Smooth muscle cell (in vitro differentiated cells): ENCODE measurements around the gene CDK11A. TPM values are rescaled to one million over a fixed set of nuclear protein-coding genes. Genes with fewer than 3 reads are reported as not detected.
"Not testable (repeated sequence)": the region's sequence is repeated elsewhere in the genome, so short reads cannot be mapped to it uniquely, and the experiment has no call there.

Experiments
- DNase-seq: peaks from one replicate; lab custom pipeline; 2025; ENCODE audit not compliant: unreplicated experiment; lab: John Stamatoyannopoulos, UW
- H2AFZ ChIP-seq: fragments of 200-600 bp; sonication (generic); 2 replicates; pipeline ENCODE4 v1.6.0; 2016; ENCODE audit warnings: antibody characterized with exemption, low read depth, mild to moderate bottlenecking
- H3F3A ChIP-seq: fragments of 200-600 bp; sonication (generic); 2 replicates; pipeline ENCODE4 v1.6.0; 2017; ENCODE audit warnings: antibody characterized with exemption, low read depth
- H3K27ac ChIP-seq: fragments of 200-600 bp; sonication (generic); 2 replicates; pipeline ENCODE4 v1.5.1; 2016; ENCODE audit warnings: low read depth, mild to moderate bottlenecking
- H3K27me3 ChIP-seq: fragments of 200-600 bp; sonication (generic); 2 replicates; pipeline ENCODE4 v1.6.1; 2016; ENCODE audit warnings: low read depth, mild to moderate bottlenecking
- H3K36me3 ChIP-seq: fragments of 200-600 bp; sonication (generic); 2 replicates; pipeline ENCODE4 v1.5.1; 2016; ENCODE audit warnings: low read depth
- H3K4me1 ChIP-seq: fragments of 200-600 bp; sonication (generic); 2 replicates; pipeline ENCODE4 v1.5.1; 2016; ENCODE audit warnings: low read depth
- H3K4me2 ChIP-seq: fragments of 200-600 bp; sonication (generic); 2 replicates; pipeline ENCODE4 v1.6.0; 2016; ENCODE audit warnings: mild to moderate bottlenecking
- H3K4me3 ChIP-seq: fragments of 200-600 bp; sonication (generic); 2 replicates; pipeline ENCODE4 v1.5.1; 2016; ENCODE audit warnings: mild to moderate bottlenecking
- H3K79me2 ChIP-seq: fragments of 200-600 bp; sonication (generic); 2 replicates; pipeline ENCODE4 v1.6.0; 2016; ENCODE audit warnings: low read depth, mild to moderate bottlenecking
- H3K9ac ChIP-seq: fragments of 200-600 bp; sonication (generic); 2 replicates; pipeline ENCODE4 v1.6.0; 2016; ENCODE audit warnings: low read depth
- H3K9me3 ChIP-seq: fragments of 200-600 bp; sonication (generic); replicated peaks from 2 replicates; pipeline ENCODE4 v1.5.1; 2016; ENCODE audit warnings: low read depth
- H4K20me1 ChIP-seq: fragments of 200-600 bp; sonication (generic); 2 replicates; pipeline ENCODE4 v1.6.0; 2016; ENCODE audit warnings: low read depth
- WGBS: methylation state at CpG from one replicate; pipeline ENCODE4 v1.1.7; 2016; ENCODE audit warnings: low lambda C conversion rate; 5-methylcytosine and 5-hydroxymethylcytosine counted together
- polyA plus RNA-seq: library from polyadenylated mRNA; unstranded; fragments of >200 nt; fragmentation: Nextera tagmentation; extraction: Ambion mirVana; gene quantifications from 2 replicates; pipeline ENCODE4 v1.2.1, GENCODE V29; 2016
- total RNA-seq: library from RNA; depleted of rRNA; stranded (reverse); fragments of >200 nt; gene quantifications from 2 replicates; pipeline ENCODE4 v1.2.3, GENCODE V29; 2014
- TF ChIP-seq, protein P1 (sequence below): fragments of 200-600 bp; sonication (generic); IDR thresholded peaks from 2 replicates; pipeline ENCODE4 v1.5.1; 2017; ENCODE audit warnings: borderline replicate concordance, mild to moderate bottlenecking, antibody characterized with exemption; ENCODE audit not compliant: insufficient read depth, poor library complexity, severe bottlenecking

CDK11A gene
- total and polyA plus RNA-seq, 2 experiments from 2014 or later, result 19.8 to 20.9 TPM

DNA sequence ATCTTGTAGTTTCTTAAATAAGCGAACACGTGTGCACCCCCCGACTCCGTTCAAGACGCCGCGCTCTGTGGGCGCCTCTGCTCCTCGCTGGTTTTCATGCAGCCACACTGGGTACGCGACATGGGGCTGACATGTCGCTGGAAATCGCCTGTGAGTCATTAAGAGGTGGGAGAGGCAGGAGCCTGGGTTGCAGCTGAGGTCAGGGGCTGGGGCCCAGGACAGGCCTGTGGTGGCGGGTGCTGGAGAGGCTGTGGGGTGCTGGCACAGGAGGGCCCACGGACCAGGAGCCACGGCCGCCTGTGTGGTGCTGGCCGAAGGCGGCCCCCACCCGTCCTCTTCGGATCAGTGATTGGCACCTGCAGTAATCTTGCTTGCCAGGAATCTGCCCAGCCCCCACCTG lies 49.4 kb downstream of the CDK11A start:
- H3K27me3 ChIP-seq, H3K9me3 ChIP-seq, H3F3A ChIP-seq, H3K4me2 ChIP-seq, H3K36me3 ChIP-seq, DNase-seq, H2AFZ ChIP-seq, H3K9ac ChIP-seq, H3K4me3 ChIP-seq, H3K27ac ChIP-seq, H3K4me1 ChIP-seq: not testable (repeated sequence)
- WGBS, result 90% methylated on average over 13 of the region's 21 CpGs
- H4K20me1 ChIP-seq, result peaks cover 22% of the 10 kb centered on the region
- H3K79me2 ChIP-seq, result peaks cover 22% of the 10 kb centered on the region

DNA sequence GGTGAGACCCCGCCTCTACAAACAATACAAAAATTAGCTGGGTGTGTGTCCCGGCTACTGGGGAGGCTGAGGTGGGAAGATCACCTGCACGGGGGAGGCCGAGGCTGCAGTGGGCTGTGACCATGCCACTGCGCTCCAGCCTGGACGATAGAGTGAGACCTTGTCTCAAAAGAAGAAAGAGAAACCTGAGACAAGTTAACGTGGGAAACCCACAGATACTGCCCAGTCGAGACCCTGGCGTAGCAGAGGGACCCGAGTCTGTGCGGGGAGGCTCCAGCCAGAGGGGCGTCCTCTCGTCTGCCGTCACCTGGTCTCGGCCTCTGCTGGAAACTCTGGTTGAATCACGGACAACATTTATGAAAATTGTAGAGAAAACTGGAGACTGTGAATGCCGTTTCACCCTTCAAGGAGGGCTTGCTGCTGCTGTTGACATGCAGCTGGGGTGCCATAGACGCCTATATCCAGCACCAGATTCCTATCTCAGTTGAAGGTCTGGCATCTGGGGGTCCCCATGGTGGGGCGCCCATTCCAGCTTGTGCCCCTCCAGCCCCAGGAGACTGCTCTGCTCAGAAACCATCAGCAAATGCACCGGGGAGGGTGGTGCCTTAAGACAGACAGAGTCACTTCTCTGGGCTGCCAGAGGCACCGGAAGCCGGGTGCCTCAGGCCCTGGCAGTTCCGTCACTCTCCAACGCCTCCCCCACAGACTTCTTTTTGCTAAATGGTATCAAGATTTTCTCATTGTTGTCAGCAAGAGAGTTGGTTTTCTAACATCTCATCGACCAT lies 51.8 kb downstream of the CDK11A start:
- H3F3A ChIP-seq, result no peaks in the 10 kb centered on the region
- 97% methylated on average over 25 of the region's 25 CpGs for WGBS
- H3K9me3 ChIP-seq, result no peaks in the 10 kb centered on the region
- TF ChIP-seq, protein P1, sequence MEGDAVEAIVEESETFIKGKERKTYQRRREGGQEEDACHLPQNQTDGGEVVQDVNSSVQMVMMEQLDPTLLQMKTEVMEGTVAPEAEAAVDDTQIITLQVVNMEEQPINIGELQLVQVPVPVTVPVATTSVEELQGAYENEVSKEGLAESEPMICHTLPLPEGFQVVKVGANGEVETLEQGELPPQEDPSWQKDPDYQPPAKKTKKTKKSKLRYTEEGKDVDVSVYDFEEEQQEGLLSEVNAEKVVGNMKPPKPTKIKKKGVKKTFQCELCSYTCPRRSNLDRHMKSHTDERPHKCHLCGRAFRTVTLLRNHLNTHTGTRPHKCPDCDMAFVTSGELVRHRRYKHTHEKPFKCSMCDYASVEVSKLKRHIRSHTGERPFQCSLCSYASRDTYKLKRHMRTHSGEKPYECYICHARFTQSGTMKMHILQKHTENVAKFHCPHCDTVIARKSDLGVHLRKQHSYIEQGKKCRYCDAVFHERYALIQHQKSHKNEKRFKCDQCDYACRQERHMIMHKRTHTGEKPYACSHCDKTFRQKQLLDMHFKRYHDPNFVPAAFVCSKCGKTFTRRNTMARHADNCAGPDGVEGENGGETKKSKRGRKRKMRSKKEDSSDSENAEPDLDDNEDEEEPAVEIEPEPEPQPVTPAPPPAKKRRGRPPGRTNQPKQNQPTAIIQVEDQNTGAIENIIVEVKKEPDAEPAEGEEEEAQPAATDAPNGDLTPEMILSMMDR, result no peak
- H3K4me2 ChIP-seq, result no peak overlapping the region
- no peak for DNase-seq
- no peak overlapping the region for H3K27ac ChIP-seq
- H4K20me1 ChIP-seq, result no peaks in the 10 kb centered on the region
- H3K4me1 ChIP-seq, result no peaks in the 10 kb centered on the region
- no peak overlapping the region for H3K4me3 ChIP-seq
- H3K9ac ChIP-seq, result no peak overlapping the region
- no peaks in the 10 kb centered on the region for H3K79me2 ChIP-seq
- H3K36me3 ChIP-seq, result no peaks in the 10 kb centered on the region
- no peaks in the 10 kb centered on the region for H3K27me3 ChIP-seq
- no peak overlapping the region for H2AFZ ChIP-seq

DNA sequence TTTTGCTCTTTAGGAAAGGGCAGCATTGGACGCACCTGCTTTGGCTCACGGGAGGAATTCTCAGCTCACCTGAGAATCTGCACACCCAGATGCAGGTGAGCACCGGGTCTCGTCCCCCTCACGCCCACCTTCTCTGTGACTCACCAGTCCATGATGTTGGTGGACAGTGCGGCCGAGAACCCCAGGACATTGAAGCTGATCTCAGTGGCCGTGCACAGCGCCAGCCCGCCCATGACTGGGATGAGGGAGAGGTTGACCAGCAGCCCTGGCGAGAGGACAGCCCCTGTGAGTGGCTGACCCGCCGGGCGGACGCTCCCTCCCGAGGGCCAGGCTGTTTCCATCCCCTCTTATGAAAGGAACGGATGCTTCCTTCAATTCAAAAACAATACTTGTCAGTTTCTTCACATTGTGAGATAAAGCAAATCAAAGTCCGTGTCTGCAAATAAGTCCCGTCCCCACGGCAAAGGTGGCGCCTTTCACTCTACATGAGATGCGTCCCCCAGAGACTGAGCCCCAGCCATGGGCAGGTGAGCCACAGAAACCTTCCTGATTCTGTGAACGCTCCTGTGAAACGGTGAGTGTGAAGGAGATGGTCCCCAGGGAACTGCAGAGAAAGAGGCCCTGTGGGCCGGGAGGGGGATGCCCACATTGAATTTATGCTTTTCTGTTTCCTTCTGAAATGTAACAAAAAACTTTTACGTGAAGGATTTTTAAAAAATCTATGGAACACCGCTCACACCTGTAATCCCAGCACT lies 52.6 kb downstream of the CDK11A start:
- no peak overlapping the region for H3K27ac ChIP-seq
- no peaks in the 10 kb centered on the region for H3K79me2 ChIP-seq
- H3K9ac ChIP-seq, result no peak overlapping the region
- H3K36me3 ChIP-seq, result no peaks in the 10 kb centered on the region
- 90% methylated on average over 27 of the region's 27 CpGs for WGBS
- no peak overlapping the region for H3K4me3 ChIP-seq
- H2AFZ ChIP-seq, result no peak overlapping the region
- TF ChIP-seq, protein P1, result no peak
- no peaks in the 10 kb centered on the region for H3F3A ChIP-seq
- no peak overlapping the region for H3K4me2 ChIP-seq
- no peaks in the 10 kb centered on the region for H4K20me1 ChIP-seq
- DNase-seq, result no peak
- H3K27me3 ChIP-seq, result no peaks in the 10 kb centered on the region
- H3K9me3 ChIP-seq, result no peaks in the 10 kb centered on the region
- H3K4me1 ChIP-seq, result no peaks in the 10 kb centered on the region

DNA sequence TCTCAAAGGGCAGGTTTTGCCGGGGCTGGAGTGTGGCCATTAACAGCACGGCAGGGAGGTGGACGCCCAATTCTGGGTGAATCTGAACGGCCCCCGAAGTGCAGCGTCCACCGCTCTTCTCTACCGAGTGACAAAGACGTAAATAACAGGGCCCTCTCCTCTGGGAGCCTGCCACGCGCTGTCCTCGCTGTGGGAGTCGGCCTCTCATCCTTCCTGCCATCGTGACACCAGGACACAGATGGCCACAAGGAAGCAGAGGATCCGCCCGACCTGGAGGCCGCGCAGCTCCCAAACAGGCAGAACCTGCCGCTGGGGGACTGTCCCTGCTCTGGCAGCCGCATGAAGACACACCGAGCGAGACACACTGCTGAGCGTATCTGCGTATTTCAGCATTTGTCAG lies 53.3 kb downstream of the CDK11A start:
- Histone ChIP-seq H3K9ac (no peak overlapping the region), H2AFZ (no peak overlapping the region), H3K79me2 (no peaks in the 10 kb centered on the region), H3K27me3 (no peaks in the 10 kb centered on the region), H3K36me3 (no peaks in the 10 kb centered on the region), H3K4me1 (no peaks in the 10 kb centered on the region), H3K4me2 (no peak overlapping the region), H4K20me1 (no peaks in the 10 kb centered on the region), H3K4me3 (no peak overlapping the region), H3F3A (no peaks in the 10 kb centered on the region), H3K9me3 (no peaks in the 10 kb centered on the region), H3K27ac (no peak overlapping the region)
- no peak for DNase-seq
- 98% methylated on average over 24 of the region's 24 CpGs for WGBS
- TF ChIP-seq, protein P1, result no peak
